HG02610 (cell line): Measurements from ENCODE around the gene IGF2R.
"Not testable (repeated sequence)": the region's sequence is repeated elsewhere in the genome, so short reads cannot be mapped to it uniquely, and the experiment has no call there.

ENCODE experiments used
- ATAC-seq: cut with Tn5 transposase; IDR thresholded peaks from one replicate; pipeline ENCODE4 v1.9.1; 2021; ENCODE audit warnings: mild to moderate bottlenecking, moderate library complexity; ENCODE audit not compliant: unreplicated experiment

IGF2R gene

DNA sequence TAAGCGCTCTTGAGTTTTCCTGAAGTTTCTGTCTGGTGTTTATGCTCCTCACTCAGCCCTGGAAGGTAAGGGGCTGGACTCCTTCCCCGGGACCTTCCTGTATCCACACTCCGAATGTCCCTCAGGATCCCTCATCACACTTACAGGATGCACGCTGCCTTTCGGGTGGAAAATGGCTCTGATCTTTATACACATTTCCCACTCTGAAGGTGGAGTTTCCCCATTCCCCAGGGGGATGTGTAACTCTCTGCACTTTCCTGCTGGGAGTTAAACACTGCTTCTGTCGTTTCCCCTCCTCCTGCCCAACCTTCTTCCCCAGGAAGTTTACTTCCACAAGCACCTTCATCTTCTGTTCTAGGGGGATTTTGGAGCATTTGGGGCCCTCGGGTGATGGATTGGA lies 17.1 kb upstream of the IGF2R start:
- no peak for ATAC-seq

DNA sequence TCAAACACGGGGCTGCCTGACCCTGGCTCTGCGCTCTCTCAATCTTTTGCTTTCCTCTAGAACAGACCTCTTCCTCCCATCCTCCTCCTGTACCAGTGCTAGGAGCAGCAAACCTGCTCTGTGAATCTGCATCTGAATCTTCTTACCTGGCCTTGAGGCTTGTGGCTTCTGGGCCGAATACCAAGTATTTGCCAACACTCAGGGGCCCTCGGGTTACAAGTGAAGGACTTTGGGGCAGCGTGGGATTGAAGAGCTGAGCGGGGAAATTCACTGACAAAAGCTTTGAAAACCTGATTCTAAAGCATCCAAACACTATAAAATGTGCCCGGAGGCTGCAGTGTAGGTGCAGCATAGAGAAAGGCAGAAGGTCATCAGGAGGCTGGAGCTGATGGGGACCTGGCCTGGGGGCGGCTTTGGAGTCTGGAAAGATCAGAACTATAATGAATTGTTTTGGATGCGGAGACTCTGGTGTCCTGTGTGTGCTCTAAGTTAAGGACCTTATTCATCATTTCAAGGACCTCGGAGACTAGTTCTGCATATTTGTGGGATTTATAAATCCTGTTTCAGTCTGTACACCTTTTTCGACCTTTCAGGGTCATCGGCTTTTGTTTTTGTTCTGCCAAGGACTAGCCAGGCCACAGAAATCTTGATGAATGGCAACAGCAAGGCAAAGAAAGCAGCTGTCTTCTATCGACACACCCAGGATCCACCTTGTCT lies 16.4 kb upstream of the IGF2R start:
- ATAC-seq, result no peak

DNA sequence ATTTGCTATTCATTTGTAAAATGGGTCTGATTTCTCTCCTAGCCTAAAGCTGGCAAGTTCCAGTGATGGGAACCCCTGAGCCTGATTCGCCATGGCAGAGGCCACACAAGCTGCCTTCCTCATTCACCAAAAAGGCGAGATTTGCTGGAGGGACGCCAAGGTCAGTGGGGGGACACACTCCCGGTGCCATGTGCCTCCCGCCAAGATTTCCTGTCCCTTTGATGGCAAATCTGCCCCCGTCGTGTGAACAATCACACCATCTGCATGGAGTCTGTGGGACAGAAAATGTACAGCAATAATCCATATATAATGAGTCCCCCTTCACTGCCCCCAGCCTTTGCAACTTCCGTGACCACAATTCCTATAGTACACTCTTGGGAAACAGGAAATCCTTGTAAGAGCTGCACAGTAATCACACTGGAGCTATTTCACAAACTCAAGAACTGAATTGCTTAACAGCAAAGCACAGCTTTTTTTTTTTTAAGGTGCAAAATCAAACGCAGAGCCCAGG lies 15.7 kb upstream of the IGF2R start:
- no peak for ATAC-seq

DNA sequence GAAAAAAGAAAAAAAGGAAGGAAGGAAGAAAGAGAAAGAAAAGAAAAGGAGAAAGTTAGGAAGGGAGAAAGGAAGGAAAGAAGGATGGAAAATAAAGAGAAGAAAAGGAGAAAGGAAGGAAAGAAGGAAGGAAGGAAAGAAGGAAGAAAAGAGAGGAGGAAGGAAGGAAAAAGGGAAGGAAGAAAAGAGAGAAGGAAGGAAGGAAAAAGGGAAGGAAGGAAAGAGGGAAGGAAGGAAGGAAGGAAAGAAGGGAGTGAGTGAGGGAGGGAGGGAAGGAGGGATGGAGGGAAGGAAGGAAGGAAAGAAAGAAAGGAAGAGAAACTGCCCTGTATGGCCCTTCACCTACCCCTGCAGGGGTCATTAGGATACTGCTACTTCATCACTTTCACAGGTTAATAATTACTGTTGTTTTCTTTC lies 12.9 kb upstream of the IGF2R start:
- no peak for ATAC-seq

DNA sequence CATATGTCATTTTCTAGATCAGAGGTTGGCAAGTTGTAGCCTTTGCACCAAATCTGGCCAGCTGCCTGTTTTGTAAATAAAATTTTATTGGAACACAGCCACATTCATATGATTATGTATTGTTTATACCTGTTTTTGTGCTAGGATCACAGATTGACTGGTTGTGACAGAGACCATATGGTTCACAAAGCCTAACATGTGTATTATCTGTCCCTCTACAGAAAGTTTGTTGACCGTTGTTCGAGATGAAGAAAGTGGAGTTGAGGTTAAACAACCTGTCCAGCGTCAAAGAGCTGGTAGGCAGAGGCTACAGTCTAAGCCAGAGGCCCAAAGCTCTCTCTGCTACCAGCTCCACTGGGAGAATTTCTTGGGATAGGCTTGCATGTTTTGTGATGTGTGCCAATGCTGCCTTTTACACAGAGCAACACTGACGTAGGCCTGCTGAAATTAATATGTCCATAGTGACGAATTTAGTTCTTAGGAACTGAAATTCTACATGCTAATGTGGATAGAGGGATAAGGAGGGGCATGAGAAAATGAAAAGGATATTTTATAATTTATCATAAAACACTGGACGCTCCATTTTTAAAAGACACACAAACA lies 11.7 kb upstream of the IGF2R start:
- no peak for ATAC-seq

DNA sequence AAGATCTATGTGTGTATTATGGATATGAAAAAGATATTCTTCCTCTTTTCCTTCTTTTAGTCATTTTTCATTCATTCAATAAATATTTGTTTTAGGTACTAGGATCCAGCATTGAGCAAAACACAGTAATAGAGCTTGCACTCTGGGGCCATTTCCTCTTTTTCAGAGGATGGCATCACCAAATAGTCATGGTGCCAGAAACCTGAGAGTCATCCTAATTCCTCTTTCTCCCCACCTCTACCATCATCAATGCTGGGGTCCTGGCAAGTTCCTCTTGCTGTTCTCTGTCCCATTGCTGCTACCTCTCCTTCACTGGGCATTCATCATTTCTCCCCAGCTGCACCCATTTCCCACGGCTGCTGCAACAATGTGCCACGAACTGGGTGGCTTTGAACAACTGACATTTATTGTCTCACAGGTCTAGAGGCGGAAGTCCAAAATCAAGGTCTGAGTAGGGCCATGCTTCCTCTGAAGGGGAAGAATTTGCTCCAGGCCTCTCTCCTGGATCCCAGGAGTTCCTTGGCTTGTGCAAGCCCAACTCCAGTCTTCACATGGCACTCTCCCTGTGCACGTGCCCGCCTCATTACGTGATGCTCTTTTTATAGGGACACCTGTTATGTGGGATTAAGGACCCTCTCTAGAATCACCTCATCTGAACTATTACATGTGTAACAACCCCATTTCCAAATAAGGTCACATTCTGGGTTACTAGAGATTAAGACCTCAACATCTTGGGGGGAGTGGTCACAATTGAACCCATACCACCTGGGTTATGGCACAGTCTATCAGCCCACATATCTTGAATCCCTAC lies 9.5 kb upstream of the IGF2R start:
- ATAC-seq, result peak; percentile 33

DNA sequence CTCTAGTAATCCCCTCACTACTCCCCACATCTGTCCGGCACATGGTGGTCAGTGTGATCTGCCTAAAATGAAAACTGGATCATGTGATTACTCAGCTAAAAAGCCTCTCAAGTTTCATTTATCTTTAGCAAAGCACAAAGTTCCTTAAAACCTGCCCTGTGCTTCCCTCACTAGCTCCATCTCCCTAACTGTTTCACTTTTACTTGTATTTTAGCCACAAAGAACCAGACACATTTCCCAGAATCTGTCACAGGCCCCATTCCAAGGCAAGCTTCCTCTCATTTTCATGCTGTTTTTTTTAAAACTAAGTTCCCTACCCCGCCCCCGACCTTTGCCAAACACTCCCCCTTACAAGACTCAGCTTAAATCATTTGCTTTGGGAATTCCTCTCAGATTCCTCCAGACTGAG lies 8.9 kb upstream of the IGF2R start:
- ATAC-seq, result peak; percentile 41

DNA sequence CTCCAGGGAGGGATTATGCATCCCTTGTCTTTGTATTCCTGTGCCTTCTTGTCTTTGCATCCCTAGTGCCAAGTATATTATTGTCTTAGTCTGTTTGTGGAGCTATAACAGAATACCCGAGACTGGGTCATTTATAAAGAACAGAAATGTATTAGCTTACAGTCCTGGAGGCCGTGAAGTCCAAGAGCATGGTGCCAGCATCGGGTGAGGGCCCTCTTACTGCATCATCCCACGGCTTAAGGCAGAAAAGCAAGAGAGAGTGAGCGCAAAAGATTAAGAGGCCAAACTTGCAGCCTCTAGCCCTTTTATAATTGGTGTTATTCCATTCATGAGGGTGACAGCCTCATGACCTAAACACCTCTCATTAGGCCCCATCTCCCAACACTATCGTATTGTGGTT lies 8.4 kb upstream of the IGF2R start:
- ATAC-seq, result no peak

DNA sequence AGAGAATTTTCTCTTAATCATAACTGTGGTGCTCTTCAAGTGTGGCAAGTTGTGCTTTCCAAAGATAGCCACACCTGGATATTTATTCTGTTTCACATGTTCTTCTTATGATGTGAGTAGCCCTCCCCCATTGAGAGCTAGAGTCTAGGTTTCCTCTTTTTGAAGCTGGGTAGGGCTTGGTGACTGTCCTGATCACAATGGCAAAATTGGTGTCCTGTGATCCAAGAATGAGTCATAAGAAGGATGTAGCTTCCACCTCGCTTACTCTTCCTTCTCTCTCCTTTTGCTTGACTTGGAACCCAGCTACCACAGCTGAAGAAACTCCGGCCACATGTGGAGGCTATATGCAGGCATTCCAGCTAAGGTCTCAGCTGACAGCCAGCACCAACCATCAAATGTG lies 7.4 kb upstream of the IGF2R start:
- peak; percentile 53 for ATAC-seq

DNA sequence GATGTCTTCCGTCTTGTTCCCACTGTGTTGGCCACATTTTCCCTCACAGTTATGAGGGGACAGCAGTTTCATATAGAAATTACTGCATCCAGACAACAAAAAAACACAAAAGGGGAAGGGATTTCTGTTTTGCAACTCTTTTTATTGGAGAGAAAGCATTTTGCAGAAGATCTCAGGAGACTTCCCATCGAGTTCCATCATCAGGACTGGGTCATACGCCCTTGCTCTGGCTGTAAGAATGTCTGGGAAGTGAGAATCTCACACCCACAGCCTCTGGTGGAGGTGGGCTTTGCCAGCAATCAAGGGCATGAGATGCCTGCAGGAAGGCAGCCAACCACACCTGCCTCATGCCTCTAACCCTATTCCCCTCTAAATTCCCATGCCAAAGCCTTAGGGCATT lies 5.8 kb upstream of the IGF2R start:
- no peak for ATAC-seq

DNA sequence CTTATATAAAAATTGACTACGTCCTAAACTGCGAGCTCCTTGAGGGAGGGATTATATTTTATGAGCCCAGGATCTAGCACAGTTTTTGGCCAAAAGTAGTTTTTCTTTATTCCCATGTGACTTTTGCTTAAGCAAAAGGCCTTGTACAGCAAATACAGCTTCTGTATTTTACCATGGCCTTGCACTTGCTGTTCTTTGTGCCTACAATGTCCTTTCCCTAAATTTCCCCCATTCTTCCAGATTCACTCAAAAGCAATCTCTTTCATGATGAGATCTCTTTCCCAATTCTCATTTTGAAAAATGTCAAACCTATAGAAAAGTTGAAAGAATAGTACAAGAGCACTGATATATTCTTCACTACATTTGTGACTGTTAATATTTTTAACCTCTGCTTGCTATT lies 4.8 kb upstream of the IGF2R start:
- ATAC-seq, result no peak

DNA sequence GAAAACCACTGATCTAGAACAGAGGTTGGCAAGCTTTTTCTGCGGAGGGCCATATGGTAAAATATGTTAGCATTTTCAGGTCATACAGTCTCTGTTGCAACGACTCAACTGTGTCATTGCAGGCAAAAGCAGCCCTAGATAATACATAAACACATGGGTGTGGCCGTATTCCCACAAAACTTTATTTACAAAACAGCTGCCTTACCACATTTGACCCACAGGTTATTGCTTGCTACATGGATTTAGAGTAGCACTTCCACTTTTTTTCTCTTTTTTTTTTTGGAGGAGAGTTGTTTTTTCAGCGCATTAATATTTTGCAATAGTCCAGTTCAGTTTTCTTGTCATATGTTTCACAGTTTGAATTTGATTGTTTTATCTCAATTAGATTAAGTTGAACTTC lies 2.5 kb upstream of the IGF2R start:
- no peak for ATAC-seq

DNA sequence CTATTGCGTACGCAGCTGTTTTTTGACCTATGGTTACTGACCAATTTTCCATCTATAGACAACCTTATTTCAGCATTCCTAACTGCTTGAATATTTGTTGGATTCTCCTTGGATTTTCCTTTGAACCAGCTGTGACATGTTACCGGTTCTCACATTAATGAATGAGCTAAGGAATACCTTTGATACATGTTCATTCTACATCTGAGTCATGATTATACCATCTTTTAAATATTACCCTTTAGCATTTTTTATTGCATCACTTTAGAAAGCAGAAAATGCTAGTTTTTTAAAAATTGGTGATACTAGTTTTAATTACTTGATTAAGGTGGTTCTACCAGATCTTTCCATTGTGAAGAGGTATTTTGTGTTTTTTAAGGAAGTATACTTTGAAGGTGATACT lies 1.9 kb upstream of the IGF2R start:
- no peak for ATAC-seq

DNA sequence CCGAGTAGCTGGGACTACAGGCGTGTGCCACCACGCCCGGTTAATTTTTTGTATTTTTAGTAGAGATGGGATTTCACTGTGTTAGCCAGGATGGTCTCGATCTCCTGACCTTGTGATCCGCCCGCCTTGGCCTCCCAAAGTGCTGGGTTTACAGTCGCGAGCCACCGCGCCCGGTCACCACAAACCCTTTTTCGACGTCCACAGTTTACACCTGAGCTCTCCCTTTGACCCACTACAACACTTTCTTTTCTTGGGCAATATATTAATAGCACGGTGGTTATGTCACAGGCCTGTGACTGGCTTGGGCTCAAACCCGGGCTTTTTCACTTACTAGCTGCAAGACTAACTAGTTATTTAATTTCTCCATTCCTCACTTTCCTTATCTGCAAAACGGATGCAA lies 1.3 kb upstream of the IGF2R start:
- ATAC-seq, result not testable (repeated sequence)

DNA sequence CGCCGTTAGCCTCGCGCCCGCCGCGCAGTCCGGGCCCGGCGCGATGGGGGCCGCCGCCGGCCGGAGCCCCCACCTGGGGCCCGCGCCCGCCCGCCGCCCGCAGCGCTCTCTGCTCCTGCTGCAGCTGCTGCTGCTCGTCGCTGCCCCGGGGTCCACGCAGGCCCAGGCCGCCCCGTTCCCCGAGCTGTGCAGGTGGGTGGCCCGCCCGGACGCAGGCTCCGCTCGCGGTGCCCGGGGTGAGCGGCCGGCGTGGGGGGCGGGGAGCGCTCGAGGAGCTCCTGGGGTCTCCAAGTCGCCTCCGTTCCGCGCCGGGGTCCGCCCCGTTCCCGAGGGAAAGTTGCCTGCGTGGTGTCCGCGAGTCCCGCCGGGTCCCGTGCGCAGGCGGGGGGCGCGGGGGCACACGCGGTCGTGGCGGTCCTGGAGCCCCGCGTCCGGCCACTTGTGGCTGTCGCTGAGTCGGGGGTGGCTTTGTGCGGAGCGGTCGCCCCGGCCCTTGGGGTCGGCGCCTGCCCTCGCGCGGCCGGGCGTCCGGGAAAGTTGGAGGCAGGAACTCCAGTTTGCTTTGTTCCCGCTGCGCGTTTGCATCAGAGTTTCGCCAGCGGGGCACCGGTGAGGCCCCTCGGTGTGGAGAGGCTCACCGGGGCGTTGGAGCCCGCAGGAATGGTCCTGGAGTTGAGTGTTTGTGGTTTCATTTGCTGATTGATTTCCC lies 476 bp downstream of the IGF2R start:
- ATAC-seq, result peak; percentile 17

DNA sequence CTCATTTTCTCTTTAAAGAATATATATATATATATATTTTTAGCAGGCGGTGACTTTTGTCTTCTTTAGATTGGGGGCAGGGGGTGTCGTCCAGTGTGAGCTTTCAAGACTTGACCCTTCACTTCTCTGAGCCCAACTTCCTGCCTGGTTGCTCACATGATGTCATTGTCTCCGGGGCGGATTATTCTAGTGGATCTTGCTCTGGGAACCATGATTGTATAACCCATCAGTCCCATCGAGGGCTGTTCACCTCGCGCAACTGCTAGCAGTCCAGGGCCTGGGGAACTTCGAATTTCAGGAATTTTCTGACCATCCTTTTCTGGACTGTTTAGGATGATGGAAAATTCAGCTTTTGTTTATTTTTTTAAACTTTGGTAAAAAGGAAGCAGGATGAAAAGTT lies 1.0 kb downstream of the IGF2R start:
- peak; percentile 31 for ATAC-seq

DNA sequence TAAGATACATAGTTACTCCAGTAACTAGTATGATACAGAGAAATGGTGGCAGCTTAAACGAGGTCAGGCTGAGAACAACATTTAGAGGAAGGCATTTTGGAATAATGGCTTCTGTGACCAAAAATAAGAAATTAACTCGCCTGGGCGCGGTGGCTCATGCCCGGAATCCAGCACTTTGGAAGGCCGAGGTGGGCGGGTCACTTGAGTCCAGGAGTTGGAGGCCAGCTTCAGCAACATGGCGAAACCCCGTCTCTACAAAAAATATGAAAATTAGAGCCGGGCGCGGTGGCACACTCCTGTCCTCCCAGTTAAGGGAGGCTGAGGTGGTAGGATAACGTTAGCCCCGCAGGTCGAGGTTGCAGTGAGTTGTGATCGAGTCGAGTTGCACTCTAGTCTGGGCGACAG lies 1.8 kb downstream of the IGF2R start:
- ATAC-seq, result no peak

DNA sequence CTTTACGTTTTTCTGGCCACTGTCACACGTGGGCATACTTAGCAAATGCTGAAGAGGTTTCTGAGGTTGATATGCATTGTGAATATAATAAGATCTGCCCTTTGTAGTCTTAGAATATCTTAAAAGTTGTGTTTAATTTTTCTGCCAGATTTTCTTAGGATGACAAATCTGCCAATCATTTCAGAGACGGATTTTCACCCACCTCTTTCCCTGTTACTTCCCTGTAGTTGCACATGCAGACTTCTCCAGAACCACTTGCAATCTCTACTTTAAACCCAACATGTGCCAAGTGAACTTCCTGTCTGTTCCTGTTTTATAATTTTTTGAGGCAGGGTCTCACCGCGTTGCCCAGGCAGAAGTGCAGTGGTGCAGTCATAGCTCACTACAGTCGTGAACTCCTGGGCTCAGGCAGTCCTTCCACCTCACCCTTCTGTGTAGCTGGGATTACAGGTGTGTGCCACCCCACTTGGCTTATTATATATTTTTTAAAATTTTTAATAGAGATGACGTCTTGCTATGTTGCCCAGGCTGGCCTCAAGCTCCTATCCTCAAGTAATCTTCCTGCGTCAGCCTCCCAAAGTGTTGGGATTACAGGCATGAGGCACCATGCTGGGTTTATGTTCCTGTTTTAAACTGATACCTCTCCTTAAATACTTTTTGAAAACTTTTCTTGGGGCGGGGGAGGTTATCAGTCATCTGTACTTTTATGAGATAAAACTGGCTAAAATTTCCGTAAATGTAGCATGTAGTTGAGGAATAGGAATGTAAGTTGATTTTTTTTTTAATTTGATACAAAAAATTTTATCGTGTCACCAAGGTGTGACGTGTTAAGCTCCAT lies 2.7 kb downstream of the IGF2R start:
- ATAC-seq, result no peak

DNA sequence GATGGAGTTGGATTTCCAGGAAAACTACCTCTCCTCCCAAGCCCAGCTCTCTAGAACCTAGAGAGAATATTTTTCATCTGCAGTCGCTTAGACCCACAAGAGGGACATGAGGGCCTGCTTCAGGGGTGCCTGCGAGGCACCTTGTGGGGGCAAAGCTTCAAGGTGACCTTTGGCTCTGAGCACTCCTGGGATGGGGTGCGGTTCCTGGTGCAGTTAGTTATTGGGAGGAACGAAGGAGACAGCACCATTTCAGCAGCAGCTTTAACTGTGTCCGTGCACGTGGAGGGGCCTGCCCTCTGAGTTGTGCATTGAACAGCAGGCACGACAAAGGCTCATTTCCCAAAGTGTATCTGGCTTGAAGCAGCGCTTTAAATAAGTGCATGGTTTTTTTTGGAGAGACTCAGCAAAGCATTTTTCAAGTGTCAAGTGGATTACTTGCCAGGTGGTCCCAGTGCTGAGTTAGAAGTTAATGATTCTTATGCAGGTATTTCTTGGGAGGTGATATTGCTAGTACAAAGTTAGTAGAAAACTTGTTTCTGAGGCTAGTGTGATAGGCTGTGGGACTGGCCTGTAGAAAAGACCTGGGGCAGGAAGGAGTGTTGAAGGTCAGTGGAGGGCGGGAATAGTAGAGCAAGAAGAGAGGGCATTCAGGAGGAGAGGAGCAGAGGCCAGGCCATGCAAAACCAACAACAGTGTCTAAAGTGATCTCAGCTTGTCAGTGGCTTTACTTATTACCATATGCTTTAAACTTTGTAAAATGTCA lies 3.8 kb downstream of the IGF2R start:
- ATAC-seq, result no peak

DNA sequence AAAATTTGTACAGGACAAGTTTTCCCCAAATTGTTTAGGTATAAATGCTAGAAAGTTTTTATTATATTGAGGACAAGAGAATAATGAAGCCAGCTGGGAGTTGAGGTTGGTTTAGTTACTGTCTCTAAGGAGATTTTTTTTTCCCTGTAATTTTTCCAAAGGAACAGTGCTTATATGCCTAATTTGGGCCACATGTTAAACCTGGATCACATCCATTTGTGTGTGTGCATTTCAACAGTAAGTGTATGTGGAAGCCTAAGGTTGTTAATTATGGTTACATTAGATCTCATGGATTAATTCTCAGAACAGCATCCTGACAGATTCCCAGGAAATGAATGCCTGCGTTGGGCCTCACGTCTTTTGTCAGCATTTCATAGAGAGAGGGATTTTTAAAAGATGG lies 4.5 kb downstream of the IGF2R start:
- ATAC-seq, result no peak
